Tibial nerve (tissue), 4 donors: ENCODE measurements around the gene MRNIP.

Source experiments
- CTCF ChIP-seq, 5 experiments: fragments of 200-600 bp in 3 of 5; fragments of 450-650 bp in 2 of 5; sonication (generic) in 3 of 5; IDR thresholded peaks; one replicate each; pipeline ENCODE4 v1.5.1; 2016 to 2019; ENCODE audit warnings: antibody characterized with exemption in 5 of 5, mild to moderate bottlenecking in 3 of 5, moderate library complexity in 2 of 5
- EP300 ChIP-seq, 2 donors: sonication (generic); formaldehyde crosslinking; IDR thresholded peaks; one replicate each; pipeline ENCODE4 v1.6.1; 2017; ENCODE audit warnings: antibody characterized with exemption in 2 of 2, mild to moderate bottlenecking in 1 of 2

DNA sequence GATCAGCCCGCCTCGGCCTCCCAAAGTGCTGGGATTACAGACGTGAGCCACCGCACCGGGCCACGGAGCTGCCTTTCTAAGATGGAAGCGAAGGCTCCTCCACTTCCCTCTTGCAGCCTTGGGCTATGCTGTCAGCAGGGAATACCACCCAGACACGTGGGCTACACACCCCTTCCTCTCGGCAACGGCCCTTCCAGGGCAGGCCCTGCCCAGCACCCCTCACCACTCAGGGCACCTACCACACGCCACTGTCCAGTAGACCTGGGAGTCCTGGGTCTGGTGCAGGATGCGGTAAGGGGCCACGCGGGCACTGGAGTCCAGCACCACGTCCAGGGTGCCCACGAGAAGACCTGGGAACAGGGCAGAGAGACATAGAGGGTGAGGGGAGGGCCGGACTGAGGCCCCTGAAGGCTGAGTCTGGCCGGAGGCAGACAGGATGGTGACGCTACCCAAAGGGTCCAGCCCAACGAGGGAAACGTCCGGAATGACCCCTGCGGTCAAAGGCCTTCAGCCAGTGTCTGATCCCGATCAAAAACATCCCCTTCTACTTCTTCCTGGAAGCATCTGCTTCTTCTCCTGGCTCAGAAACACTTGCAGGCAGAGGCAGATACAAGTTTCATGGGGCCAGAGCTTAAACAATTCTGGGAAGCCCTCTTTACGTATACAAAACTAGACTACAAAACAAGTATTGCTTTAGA, 46.0 kb upstream of the MRNIP start:
- TF ChIP-seq EP300 (IDR thresholded peaks at IDR 0.05): no peak
- no peak for TF ChIP-seq CTCF (IDR thresholded peaks at IDR 0.05)
